ENCODE results near the gene OSTF1.

DNA sequence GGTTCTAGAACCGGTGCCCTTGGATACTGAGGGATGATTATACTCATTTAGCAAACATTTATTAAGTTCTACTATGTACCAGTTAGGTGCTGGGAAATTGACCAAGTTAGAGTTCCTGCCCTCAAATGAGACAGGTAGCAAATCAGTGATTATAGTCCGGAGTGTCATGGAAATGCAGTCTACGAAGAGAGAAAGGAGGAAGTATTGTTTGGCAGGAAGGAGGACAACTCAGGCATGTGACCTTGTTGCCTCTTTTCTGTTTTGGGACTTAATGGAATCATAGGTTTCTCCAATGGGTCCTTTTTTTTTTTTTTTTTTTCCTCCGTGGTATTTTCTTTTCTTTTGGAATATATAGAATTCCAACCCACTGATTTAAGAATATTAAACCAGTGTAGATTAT is 28.0 kb downstream of the OSTF1 start:
- TF ChIP-seq, protein P1, sequence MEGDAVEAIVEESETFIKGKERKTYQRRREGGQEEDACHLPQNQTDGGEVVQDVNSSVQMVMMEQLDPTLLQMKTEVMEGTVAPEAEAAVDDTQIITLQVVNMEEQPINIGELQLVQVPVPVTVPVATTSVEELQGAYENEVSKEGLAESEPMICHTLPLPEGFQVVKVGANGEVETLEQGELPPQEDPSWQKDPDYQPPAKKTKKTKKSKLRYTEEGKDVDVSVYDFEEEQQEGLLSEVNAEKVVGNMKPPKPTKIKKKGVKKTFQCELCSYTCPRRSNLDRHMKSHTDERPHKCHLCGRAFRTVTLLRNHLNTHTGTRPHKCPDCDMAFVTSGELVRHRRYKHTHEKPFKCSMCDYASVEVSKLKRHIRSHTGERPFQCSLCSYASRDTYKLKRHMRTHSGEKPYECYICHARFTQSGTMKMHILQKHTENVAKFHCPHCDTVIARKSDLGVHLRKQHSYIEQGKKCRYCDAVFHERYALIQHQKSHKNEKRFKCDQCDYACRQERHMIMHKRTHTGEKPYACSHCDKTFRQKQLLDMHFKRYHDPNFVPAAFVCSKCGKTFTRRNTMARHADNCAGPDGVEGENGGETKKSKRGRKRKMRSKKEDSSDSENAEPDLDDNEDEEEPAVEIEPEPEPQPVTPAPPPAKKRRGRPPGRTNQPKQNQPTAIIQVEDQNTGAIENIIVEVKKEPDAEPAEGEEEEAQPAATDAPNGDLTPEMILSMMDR (IDR thresholded peaks at IDR 0.05): no peak
- TF ChIP-seq POLR2A (IDR thresholded peaks at IDR 0.05): no peak
